ENCODE results near the gene RTEL1. TPM values are rescaled to one million over a fixed set of nuclear protein-coding genes. Genes with fewer than 3 reads are reported as not detected.
A peak's percentile ranks its signal among the peaks of the same experiment; 100 is the strongest.

The RTEL1 gene
- total RNA-seq, 1 donor from 2014 or later: 46.7 TPM

GRCh38 chr20:63703471-63703975 is 45.4 kb downstream of the RTEL1 start:
- no peak overlapping the region for H3K27ac Mint-ChIP-seq (ENCODE audit: unreplicated experiment)
- H3K27me3 Mint-ChIP-seq (ENCODE audit: low read depth): peaks cover 4% of the 10 kb centered on the region
- no peak for TF ChIP-seq CTCF (conservative IDR thresholded peaks at IDR 0.05)
- DNase-seq (ENCODE audit: low read depth, low spot score): no peak
- H3K36me3 Mint-ChIP-seq (ENCODE audit: low read depth): no peaks in the 10 kb centered on the region
- no peaks in the 10 kb centered on the region for H3K9me3 Mint-ChIP-seq
- peaks cover 10% of the 10 kb centered on the region for H3K4me1 Mint-ChIP-seq
- H3K4me3 Mint-ChIP-seq: no peak overlapping the region

GRCh38 chr20:63703976-63704748 is 46.0 kb downstream of the RTEL1 start:
- no peak for TF ChIP-seq CTCF (conservative IDR thresholded peaks at IDR 0.05)
- peaks cover 3% of the 10 kb centered on the region for H3K36me3 Mint-ChIP-seq (ENCODE audit: low read depth)
- peaks cover 4% of the 10 kb centered on the region for H3K27me3 Mint-ChIP-seq (ENCODE audit: low read depth)
- peaks cover 16% of the 10 kb centered on the region for H3K4me1 Mint-ChIP-seq
- no peak for DNase-seq (ENCODE audit: low read depth, low spot score)
- peak overlapping the region; percentile 78 for H3K4me3 Mint-ChIP-seq
- H3K9me3 Mint-ChIP-seq: no peaks in the 10 kb centered on the region
- no peak overlapping the region for H3K27ac Mint-ChIP-seq (ENCODE audit: unreplicated experiment)

- DNase-seq (ENCODE audit: low read depth, low spot score): no peak
- H3K27ac Mint-ChIP-seq (ENCODE audit: unreplicated experiment): no peak overlapping the region
- H3K4me1 Mint-ChIP-seq: peaks cover 17% of the 10 kb centered on the region
- H3K36me3 Mint-ChIP-seq (ENCODE audit: low read depth): peaks cover 3% of the 10 kb centered on the region
- no peak for TF ChIP-seq CTCF (conservative IDR thresholded peaks at IDR 0.05)
- H3K4me3 Mint-ChIP-seq: peak overlapping the region; percentile 90
- H3K9me3 Mint-ChIP-seq: no peaks in the 10 kb centered on the region
- peaks cover 4% of the 10 kb centered on the region for H3K27me3 Mint-ChIP-seq (ENCODE audit: low read depth)
Measured at GRCh38 chr20:63704749-63705117, 46.6 kb downstream of the RTEL1 start.

GRCh38 chr20:63705232-63706026 is 47.3 kb downstream of the RTEL1 start:
- peaks cover 4% of the 10 kb centered on the region for H3K36me3 Mint-ChIP-seq (ENCODE audit: low read depth)
- H3K4me1 Mint-ChIP-seq: peaks cover 19% of the 10 kb centered on the region
- no peak for DNase-seq (ENCODE audit: low read depth, low spot score)
- peak overlapping the region; percentile 90 for H3K4me3 Mint-ChIP-seq
- H3K27me3 Mint-ChIP-seq (ENCODE audit: low read depth): peaks cover 2% of the 10 kb centered on the region
- no peaks in the 10 kb centered on the region for H3K9me3 Mint-ChIP-seq
- no peak for TF ChIP-seq CTCF (conservative IDR thresholded peaks at IDR 0.05)
- no peak overlapping the region for H3K27ac Mint-ChIP-seq (ENCODE audit: unreplicated experiment)

GRCh38 chr20:63706027-63706695 is 48.0 kb downstream of the RTEL1 start:
- Mint-ChIP-seq H3K27ac (ENCODE audit: unreplicated experiment) (no peak overlapping the region), H3K4me1 (peaks cover 21% of the 10 kb centered on the region), H3K4me3 (peak overlapping the region; percentile 90), H3K9me3 (no peaks in the 10 kb centered on the region), H3K27me3 (ENCODE audit: low read depth) (no peaks in the 10 kb centered on the region), H3K36me3 (ENCODE audit: low read depth) (peaks cover 9% of the 10 kb centered on the region)
- no peak for DNase-seq (ENCODE audit: low read depth, low spot score)
- no peak for TF ChIP-seq CTCF (conservative IDR thresholded peaks at IDR 0.05)
